Lower leg skin (tissue), 4 donors: ENCODE measurements around the gene GRIK5. TPM values are rescaled to one million over a fixed set of nuclear protein-coding genes. Genes with fewer than 3 reads are reported as not detected.

Source experiments
- DNase-seq, 2 donors: peaks; one replicate each; pipeline ENCODE4 v3.0.0-alpha.2; 2019; ENCODE audit warnings: low spot score in 2 of 2
- H3K4me3 ChIP-seq: fragments of 200-600 bp; sonication (generic); 2 replicates; pipeline ENCODE4 v1.5.1; 2017; ENCODE audit warnings: mild to moderate bottlenecking, low read depth; ENCODE audit not compliant: poor library complexity, severe bottlenecking
- CTCF ChIP-seq, 3 donors: fragments of 450-650 bp; IDR thresholded peaks; one replicate each; pipeline ENCODE4 v1.5.1; 2016; ENCODE audit warnings: antibody characterized with exemption in 3 of 3, mild to moderate bottlenecking in 3 of 3, moderate library complexity in 2 of 3
- POLR2A ChIP-seq, 2 donors: fragments of 450-650 bp; IDR thresholded peaks; one replicate each; pipeline ENCODE4 v1.6.1; 2016 to 2017; ENCODE audit warnings: antibody characterized with exemption in 2 of 2, mild to moderate bottlenecking in 1 of 2, moderate library complexity in 1 of 2
- WGBS, 2 donors: methylation state at CpG; one replicate each; pipeline ENCODE4 v1.1.5; 2018; 5-methylcytosine and 5-hydroxymethylcytosine counted together
- intact Hi-C: fragments of 100-400 bp; cut with DNase I; formaldehyde crosslinking; loops from one replicate; pipeline ENCODE4 v1.15.0; 2023; ENCODE audit warnings: low total_unique reads
- total RNA-seq, 4 donors: library from RNA; depleted of rRNA; stranded (reverse); fragments of >200 nt; gene quantifications; one replicate each; pipeline ENCODE4 v1.1.0, GENCODE V29; 2016

GRIK5 gene
- total RNA-seq, 4 donors from 2014 or later, result 0.11 to 1.4 (median 0.82) TPM

GRCh38 chr19:41997851-41998229 is 72.2 kb downstream of the GRIK5 start:
- DNase-seq, result no peak
- 4 to 8% methylated on average over 13 to 14 of the region's 14 CpGs for WGBS, 2 donors
- no peak overlapping the region for H3K4me3 ChIP-seq
- intact Hi-C loops, result no loop called here
- TF ChIP-seq POLR2A (IDR thresholded peaks at IDR 0.05) (no peak), CTCF (IDR thresholded peaks at IDR 0.05) (no peak)

GRCh38 chr19:41997121-41997850 is 72.7 kb downstream of the GRIK5 start:
- TF ChIP-seq CTCF (IDR thresholded peaks at IDR 0.05), result no peak
- TF ChIP-seq POLR2A (IDR thresholded peaks at IDR 0.05), result no peak
- WGBS, 2 donors, result 3 to 4% methylated on average over 34 to 35 of the region's 35 CpGs
- intact Hi-C loops, result no loop called here
- DNase-seq, result no peak
- H3K4me3 ChIP-seq, result no peak overlapping the region

- TF ChIP-seq CTCF (IDR thresholded peaks at IDR 0.05) (no peak), POLR2A (IDR thresholded peaks at IDR 0.05) (no peak)
- no peak overlapping the region for H3K4me3 ChIP-seq
- intact Hi-C loops, result no loop called here
- no peak for DNase-seq
- WGBS, 2 donors, result 32 to 37% methylated on average over 12 of the region's 12 CpGs
Measured at GRCh38 chr19:41995959-41996797, 73.8 kb downstream of the GRIK5 start.

GRCh38 chr19:41994994-41995958 is 74.7 kb downstream of the GRIK5 start:
- no peak for DNase-seq
- no peak overlapping the region for H3K4me3 ChIP-seq
- 85 to 87% methylated on average over 19 of the region's 19 CpGs for WGBS, 2 donors
- TF ChIP-seq POLR2A (IDR thresholded peaks at IDR 0.05) (no peak), CTCF (IDR thresholded peaks at IDR 0.05) (no peak)
- intact Hi-C loops, result no loop called here

GRCh38 chr19:41994521-41994971 is 75.5 kb downstream of the GRIK5 start:
- DNase-seq, result no peak
- H3K4me3 ChIP-seq, result no peak overlapping the region
- TF ChIP-seq CTCF (IDR thresholded peaks at IDR 0.05) (no peak), POLR2A (IDR thresholded peaks at IDR 0.05) (no peak)
- WGBS, 2 donors, result 22 to 26% methylated on average over 12 to 13 of the region's 13 CpGs
- intact Hi-C loops, result no loop called here
